GM19324 (cell line): ENCODE results near the gene MICALL1.

Experiments
- ATAC-seq: cut with Tn5 transposase; IDR thresholded peaks from one replicate; pipeline ENCODE4 v1.9.1; 2021; ENCODE audit warnings: mild to moderate bottlenecking, moderate library complexity; ENCODE audit not compliant: unreplicated experiment, low FRiP score

MICALL1 gene

DNA sequence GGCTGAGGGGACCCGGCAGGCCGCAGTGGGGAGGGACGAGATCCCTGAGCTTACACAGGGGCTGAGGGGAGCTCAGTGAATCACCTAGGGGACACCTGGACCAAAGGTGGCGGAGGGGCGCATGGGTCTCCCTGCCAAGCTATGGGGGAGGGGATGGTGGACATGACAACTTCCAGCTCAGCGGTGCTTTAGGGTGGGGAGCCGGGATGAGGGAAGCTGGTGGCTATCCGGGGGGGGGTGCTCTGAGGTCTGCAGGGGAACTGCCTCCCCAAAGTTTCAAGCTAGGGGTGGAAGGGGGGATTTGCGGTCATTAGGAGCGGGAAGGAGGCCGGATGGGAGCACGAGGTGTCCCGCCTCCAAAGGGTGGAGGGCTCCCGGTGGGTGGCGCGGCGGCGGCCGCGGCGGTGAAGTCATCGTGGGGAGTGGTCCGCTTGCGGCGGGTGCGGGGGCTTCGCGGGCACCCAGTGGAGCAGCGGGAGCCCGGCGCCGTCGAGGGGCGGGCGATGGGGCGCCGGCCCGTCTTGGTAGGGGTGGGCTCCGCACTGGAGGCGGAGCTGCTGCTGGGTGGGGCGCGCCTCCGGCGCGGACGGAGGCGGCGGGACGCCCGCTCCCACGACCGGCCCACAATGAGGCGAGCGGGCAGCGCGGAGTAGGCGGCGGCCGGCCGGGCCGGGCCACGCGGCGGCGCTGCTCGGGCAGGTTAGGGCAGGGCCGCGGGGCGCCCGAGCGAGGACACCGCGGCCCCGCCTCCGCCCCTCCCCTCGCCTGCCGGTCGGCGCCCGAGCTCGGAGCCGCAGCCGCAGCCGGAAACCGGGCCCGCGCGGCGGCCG lies at the start of gene MICALL1:
Gene MICALL1 (plus strand): TSS at position 764 of the 830 bp plus-strand sequence. CDS start 126 bp downstream, outside the sequence.
- ATAC-seq: peak; percentile 85

DNA sequence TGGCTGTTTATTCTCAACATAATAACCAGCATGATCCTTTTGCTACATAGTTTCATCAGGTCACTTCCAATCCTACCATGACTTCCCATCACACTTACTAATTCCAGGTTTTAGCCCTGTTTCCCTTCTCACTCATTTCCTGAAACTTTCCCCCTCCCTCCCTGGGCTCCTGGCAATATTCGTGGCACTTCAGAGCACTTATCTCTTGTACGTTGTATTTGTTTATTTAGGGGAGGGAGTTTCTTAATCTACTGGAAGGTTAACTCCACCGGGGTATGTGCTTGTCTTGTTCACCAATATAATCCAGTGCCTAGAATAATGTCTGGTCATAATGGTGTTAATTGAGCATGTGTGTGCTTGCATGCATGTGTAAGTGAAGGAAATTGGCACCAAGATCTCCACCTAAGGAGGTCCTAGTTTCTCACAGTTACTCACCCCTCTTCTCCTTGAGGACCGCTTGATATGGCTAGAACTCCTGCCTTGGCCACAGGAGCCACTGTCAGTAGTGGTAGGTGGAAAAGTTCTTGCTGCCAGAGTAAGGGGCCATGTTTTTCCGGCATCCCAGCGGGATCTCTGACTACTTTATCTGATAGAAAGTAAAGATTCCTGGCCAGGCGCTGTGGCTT lies 45.2 kb upstream of the MICALL1 start:
- ATAC-seq: no peak

DNA sequence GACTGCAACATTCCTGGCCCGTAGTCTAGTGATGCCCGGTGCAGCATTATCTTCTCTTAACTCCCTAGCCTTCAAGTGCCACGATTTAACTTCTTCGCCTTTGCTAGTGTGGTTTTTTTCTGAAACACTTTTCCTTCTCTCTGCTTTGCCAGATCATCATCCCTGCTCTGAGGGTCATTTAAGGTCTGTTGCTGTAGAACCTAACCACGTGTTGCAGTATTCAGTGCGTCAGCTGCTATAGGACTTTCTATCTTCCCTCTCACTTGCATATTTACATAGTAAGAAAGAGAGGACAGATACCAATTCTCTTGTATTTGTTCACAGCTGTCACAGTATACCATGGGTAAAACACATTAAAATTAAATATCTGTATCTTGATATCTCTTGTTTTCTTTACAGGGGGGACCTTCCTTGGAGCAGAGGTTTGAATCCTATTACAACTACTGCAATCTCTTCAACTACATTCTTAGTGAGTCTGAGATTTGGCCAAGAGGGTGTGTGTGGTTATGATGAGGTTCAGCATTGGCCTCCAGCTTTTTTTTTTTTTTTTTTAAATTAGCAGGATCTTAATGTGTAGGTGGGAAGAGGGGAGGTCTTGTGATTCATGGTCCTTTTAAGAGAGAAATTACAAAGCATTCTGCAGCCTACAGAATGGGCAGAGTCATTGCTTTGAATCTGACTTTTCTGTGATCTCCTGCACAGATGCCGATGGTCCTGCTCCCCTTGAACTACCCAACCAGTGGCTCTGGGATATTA lies 43.3 kb upstream of the MICALL1 start:
- no peak for ATAC-seq

GRCh38 chr22:37865510-37865909 lies 40.6 kb upstream of the MICALL1 start:
- no peak for ATAC-seq

- ATAC-seq: no peak
Measured at GRCh38 chr22:37870273-37870672, 35.8 kb upstream of the MICALL1 start.

DNA sequence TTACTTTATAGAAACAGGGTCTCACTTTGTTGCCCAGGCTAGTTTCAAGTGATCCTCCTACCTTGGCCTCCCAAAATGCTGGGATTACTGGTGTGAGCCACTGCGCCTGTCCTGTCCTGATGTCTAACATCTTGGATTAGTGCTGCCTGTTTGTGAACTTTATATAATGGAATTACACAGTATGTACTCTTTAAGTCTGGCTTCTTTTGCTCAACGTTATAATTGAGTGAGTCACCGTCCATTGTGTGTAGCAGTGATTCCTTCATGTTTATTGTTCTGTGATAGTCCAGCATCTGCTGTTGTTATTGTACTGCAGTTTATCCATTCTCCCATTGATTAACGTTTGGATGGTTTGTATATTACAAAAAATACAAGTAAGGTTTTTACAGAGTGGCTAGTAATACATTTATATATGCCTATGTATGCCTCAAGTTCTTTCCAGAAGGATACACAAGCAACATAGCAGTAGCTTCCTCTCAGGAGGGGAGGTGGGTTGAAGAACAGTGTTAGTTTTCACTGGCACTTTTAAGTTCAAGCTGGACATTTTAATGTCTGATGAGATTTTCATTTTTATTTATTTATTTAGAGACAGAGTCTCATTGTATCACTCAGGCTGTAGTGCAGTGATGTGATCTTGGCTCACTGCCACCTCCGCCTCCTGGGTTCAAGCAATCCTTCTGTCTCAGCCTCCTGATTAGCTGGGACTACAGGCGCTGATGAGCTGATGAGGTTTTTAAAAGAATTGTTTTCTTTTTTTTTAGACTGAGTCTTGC lies 25.2 kb upstream of the MICALL1 start:
- ATAC-seq: no peak

GRCh38 chr22:37884420-37884819 lies 21.7 kb upstream of the MICALL1 start:
- no peak for ATAC-seq

DNA sequence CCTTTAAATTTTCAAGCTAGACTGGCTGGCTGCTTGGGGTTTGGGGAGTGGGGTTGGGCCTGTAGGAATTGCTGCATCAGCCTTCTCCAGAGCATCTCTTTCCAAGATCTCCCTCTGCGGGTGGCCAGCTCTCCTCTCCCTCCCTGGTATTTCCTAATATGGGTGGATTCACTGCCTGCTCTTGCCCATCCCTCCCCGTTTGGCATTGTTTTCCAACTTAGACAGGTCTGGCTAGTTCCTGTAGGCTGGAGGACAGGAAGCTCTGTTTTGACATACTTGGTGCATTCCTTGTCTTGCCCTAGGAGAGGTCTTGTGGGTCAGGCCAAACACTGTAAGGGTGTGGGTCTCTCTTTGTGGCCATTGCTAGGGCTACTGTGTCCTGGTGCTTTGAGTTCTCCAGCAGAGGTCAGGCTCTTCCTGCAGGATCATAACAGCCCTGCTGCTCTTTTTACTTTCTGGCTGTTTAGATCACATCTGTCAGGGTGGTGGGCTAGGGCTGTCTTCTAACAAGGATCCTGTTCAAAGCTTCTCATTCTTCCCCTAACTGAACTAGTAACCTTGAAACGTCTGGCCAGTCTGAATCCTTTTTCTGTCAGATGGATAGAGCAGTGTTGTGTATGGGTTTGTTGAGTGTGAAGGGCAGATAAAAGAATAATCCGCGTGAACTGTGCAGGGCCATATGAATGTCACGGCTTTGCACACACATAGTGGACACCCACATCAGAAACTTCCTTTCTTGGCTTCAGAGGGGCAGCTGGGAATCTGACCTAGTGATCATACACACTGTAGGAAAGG lies 18.3 kb upstream of the MICALL1 start:
- ATAC-seq: no peak

GRCh38 chr22:37891926-37892325 lies 14.2 kb upstream of the MICALL1 start:
- ATAC-seq: no peak

DNA sequence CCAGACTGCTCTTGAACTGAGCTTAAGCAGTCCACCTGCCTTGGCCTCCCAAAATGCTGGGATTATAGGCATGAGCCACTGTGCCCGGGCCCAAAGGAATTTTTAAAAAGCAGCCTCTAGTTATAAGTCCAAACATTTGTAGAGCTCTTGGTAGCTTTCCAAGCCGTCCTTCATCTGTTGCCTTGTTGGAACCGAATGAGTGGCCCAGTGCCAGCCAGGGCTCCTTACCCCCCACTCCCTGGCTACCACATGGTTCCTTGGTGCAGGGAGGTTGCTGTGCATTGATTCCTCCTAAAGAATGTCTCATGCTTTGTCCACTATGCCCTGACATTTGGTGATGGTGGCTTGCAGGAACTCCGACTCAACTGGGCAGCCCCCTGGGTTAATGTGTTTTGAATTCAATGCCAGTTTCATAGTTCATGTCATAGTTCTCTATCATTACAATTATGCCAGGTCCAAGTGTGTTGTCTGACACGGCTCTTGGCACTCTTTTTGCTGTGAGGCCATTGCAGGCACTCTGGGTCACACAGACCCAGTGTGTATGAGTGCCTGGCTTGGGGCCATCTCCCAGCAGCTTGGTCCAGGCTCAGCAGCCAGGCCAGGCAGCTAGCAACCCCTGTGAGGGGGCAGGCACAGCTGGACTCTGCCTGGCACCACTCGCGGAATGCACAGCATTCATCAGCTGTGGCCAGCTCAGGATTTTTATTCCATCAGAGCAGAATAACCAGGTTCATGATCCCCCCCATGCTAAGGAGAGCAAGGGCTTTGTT lies 13.3 kb upstream of the MICALL1 start:
- no peak for ATAC-seq

GRCh38 chr22:37893583-37893983 lies 12.5 kb upstream of the MICALL1 start:
- ATAC-seq: no peak

DNA sequence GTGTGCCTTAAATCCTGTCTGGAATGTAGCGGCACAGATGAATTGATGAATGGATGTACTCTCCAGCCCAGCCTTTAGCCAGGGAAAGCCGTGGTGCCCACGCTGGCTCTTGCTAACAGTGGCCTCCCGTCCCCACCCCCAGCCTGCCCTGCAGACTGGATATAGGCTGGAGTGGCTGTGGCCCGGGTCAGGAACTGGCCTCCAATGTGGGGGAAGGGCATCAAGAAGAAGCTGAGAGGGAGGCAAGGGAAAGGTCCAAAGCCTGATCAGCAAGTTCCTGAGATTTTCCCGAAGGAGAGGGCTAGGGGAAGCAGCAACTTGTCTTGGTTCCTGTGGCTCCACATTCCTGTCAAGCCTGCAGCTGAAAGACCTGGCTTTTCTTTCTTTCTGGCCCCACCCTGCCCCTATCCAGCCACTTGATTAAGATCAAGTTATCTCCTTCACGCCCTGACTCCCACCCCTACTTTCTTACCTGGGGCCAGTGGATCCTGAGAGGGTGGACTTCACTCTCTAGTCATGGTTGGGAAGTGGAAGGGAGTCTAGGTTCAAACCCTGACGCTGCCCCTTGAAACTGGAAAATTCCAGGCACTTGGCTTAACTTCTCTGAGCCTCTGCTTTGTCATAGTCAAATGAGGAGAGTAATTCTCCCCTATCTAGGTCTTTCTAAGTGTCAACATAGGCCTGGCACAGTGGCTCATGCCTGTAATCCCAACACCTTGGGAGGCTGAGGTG lies 11.0 kb upstream of the MICALL1 start:
- ATAC-seq: no peak

DNA sequence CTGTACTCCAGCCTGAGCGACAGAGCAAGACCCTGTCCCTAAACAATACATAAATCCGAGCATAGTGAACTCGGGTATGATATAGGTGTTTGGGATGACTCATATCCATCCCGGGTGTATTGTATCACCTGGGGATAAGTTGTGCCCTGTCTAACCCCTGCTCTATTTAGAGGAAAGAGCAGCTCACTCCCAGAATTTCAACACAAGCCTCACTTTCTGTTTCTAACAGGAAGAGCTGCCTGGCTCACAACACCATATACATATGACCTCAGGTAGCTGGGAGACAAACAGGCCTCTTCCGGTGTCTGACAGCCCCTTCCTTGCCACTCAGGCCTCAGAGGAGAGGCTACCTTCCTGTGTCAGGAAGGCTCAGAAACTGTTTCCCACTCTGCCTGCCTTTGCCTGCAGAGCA lies 9.9 kb upstream of the MICALL1 start:
- no peak for ATAC-seq

DNA sequence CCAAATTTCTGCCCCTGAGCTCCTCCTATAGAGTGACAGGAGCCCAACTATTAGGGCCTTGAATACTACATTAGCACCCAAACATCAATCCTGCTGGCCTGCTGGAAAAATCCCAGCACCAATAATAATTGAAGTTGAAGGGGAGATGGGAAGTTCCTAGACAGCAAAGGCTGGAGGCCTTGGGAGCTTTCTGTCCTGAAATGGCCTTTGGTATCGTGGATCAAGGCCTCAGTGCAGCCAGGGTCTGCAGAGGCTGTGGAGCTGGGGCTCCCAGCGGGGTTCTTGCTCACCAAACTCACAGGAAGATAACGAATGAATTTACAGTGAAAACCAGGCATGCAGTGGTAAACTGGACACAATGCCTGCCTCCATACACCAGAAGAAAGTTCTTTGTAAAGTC lies 9.2 kb upstream of the MICALL1 start:
- ATAC-seq: no peak

DNA sequence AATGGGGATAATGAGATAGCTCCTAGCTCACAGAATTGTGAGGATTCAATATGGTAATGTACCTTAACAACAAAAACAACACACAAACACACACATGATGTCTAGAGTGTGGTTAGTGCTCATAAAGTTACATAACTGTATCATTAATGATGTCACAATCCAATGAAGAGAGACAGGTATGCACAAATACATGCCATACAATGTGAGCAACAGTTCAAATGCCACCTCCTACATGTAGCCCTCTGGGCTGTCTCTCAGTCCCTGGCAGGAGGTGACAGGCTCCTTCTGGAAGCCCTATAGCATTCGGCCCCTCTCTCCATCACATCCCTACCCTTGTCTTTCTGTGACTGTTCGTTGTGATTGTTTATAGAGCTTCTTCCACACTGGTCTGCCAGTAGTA lies 8.3 kb upstream of the MICALL1 start:
- no peak for ATAC-seq

GRCh38 chr22:37898441-37899181 lies 7.5 kb upstream of the MICALL1 start:
- no peak for ATAC-seq
